Middle frontal gyrus (tissue), 1 donor: ENCODE results near the gene IL1R2.
"Not testable (repeated sequence)": the region's sequence is repeated elsewhere in the genome, so short reads cannot be mapped to it uniquely, and the experiment has no call there.

ENCODE experiments used
- DNase-seq: peaks from one replicate; pipeline ENCODE4 v3.0.0-alpha.2; 2015; ENCODE audit warnings: low spot score; ENCODE audit errors: extremely low spot score

IL1R2 gene

DNA sequence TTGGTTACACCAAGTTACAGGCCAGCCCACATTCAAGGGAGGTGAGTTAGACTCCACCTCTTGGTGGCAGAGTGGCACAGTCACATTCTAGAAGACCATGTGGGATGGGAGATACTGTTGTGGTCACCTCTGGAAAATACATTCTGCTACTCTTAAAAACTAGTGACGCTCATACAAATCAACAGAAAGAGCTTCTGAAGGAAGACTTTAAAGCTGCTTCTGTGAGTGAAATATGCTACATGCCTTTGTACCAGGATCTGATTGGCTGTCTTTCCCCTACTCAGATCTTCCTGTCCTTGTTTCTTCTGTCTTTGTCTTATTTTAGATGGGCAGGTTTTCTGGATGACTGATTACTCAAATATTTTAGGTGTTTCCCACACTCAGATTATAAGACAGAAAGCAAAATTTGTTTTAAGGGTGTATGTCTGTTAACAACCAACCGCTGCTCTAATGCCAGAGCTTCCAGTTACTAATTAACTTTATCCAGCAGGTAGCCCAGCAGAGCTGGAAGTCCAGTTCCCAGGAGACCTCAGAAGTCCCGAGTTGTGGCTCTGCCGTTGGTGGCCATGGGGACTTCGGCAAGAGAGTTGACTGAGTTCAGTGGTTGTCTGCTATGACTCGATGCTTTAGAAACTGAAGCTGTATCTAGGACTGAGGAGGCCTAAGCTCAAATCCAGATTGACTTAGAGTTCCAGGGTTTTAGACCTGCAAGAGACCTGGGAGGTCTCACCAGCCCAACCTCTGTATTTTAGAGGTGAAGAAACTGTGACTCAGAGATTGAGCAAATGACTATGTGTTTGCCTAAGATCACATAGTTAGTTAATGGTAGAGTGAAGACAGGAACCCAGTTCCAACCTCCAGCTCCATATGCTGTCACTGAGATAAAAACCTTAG, 7.4 kb downstream of the IL1R2 start:
- DNase-seq: no peak

DNA sequence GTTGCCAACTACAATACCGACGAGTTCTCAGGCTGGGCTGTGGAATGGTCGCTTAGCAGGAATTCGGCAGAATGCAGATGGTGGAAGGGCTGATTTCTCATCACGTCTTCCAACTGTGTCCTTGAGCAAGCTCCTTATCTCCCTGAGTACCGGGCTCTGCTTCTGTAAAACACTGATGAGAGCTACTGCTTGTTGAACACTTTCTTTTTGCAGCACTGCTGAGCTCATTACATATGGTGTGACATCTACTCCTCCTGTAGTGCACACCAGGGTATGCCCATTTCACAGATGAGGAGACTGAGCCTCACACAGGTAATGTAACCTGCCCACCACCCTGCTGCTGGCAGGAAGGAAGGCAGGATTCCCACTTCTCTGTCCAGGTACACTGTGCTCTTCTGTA, 8.3 kb downstream of the IL1R2 start:
- no peak for DNase-seq

DNA sequence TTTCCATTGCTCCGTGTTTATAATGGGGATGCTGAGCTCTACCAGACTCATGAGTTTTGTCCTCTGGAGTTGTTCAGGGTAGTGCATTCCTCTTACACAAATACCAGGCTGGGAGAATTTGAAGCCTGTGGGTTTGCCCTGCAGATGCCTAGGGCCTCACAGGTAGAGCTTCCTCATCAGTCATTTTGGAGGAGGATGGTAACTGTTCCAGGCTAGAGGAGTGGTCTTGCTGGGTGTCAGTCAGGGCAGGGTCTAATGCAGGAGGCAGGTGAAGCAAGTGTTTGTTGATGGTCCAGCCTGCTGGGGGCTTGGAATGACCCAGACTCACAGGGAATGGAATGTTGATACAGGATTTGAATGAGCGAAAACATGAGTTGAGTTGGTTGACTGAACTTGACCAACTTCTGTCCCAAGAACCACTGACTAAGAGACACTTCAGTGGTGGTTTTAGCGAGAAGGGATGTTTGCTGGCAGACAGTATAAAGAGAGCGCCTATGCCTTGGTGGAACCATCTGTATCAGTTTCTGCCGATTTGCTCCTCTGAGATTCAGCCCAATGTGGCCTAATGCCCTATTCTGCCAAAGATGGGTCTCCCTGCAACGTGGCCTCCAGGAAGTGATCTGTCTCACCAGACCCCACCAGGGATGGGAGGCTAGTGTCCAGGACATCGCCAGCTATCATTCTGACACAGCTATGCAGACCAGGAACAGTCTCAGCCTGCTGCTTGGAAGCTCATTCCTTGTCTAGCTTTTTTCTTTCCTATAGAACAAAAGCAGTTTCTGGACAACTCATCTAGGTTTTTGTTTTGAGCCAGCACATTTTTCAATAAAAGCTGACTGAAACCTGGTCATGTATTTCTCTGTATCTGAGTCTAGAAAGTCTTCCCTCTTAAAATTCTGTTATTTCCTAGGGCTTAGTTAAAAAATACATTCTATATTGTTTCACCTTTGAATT, 9.3 kb downstream of the IL1R2 start:
- no peak for DNase-seq

GRCh38 chr2:102001767-102002142, 10.0 kb downstream of the IL1R2 start:
- DNase-seq: no peak

GRCh38 chr2:102002228-102002627, 10.5 kb downstream of the IL1R2 start:
- DNase-seq: no peak

DNA sequence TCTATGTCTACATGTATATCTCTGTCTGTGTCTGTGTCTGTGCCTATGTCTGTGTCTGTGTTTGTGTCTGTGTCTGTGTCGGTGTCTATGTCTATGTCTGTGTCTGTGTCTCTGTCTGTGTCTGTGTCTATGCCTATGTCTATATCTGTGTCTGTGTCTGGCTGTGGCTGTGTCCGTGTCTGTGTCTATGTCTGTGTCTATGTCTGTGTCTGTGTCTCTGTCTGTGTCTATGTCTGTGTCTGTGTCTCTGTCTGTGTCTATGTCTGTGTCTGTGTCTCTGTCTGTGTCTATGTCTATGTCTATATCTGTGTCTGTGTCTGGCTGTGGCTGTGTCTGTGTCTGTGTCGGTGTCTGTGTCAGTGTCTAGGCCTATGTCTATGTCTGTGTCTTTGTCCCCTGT, 11.1 kb downstream of the IL1R2 start:
- DNase-seq: not testable (repeated sequence)

DNA sequence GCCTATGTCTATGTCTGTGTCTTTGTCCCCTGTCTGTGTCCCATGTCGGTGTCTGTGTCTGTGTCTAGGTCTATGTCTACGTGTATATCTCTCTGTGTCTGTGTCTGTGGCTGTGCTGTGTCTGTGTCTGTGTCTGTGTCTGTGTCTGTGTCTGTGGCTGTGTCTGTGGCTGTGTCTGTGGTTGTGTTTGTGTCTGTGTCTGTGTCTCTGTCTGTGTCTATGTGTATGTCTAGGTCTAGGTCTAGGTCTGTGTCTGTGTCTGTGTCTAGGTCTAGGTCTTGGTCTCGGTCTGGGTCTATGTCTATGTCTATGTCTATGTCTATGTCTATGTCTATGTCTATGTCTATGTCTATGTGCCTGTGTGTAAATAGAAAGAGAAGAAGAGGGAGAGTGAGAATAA, 11.9 kb downstream of the IL1R2 start:
- DNase-seq: no peak

DNA sequence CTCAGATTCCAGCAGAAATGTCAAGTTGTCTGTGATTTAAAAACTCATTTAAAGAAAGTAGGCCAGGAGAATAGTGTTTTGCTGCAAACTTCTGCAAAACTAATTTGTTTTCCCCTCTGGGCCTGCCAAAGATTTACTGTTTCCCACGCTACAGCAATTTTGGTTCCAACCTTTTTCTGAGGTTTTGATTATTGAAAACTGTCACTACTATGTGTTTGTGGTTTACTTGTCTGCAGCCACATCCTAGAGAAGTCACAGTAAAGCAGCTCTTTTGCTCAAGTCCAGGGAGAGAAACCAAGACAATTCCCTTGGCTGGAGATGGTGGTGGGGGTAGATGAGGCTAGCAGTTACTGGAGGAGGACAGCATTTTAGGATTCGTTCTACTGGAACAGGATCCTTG, 12.8 kb downstream of the IL1R2 start:
- DNase-seq: no peak

DNA sequence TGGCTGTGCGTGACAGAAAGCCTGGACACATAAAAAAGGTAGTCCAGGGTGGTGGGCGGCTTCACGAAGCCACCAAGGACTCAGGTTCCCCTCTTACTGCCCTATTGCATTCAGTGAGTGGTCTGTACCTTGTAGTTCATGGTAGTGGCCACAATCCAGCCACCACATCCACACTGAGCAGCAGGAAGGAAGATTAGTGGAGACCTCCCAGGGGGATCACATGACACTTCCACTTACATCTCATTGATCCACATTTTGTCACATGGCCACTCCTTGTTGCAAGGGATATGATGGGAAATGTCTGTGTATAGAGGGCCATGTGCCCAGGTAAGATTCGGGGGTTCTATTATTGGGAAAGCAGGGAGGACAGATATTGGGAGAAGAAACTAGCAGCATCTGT, 13.7 kb downstream of the IL1R2 start:
- no peak for DNase-seq

GRCh38 chr2:102005989-102006885, 14.5 kb downstream of the IL1R2 start:
- DNase-seq: no peak

GRCh38 chr2:102006886-102007278, 15.1 kb downstream of the IL1R2 start:
- DNase-seq: no peak

DNA sequence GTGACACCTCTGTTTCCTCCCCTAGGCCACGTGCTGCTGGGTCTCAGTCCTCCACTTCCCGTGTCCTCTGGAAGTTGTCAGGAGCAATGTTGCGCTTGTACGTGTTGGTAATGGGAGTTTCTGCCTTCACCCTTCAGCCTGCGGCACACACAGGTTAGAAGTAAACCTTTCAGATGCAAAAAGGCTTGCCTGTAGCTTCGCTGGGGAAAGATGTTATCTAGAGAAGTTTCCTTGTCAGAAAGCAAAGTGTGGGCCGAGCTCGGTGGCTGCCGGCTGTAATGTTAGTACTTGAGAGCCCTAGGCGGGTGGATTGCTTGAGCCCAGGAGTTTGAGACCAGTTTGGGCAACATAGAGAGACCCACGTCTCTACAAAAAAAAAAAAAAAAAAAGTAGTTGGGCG, 16.7 kb downstream of the IL1R2 start:
- no peak for DNase-seq

GRCh38 chr2:102009557-102009956, 17.8 kb downstream of the IL1R2 start:
- DNase-seq: no peak

- DNase-seq: no peak
These were observed 19.1 kb downstream of the IL1R2 start for GRCh38 chr2:102010902-102011301.

GRCh38 chr2:102012061-102012614, 20.4 kb downstream of the IL1R2 start:
- DNase-seq: no peak

DNA sequence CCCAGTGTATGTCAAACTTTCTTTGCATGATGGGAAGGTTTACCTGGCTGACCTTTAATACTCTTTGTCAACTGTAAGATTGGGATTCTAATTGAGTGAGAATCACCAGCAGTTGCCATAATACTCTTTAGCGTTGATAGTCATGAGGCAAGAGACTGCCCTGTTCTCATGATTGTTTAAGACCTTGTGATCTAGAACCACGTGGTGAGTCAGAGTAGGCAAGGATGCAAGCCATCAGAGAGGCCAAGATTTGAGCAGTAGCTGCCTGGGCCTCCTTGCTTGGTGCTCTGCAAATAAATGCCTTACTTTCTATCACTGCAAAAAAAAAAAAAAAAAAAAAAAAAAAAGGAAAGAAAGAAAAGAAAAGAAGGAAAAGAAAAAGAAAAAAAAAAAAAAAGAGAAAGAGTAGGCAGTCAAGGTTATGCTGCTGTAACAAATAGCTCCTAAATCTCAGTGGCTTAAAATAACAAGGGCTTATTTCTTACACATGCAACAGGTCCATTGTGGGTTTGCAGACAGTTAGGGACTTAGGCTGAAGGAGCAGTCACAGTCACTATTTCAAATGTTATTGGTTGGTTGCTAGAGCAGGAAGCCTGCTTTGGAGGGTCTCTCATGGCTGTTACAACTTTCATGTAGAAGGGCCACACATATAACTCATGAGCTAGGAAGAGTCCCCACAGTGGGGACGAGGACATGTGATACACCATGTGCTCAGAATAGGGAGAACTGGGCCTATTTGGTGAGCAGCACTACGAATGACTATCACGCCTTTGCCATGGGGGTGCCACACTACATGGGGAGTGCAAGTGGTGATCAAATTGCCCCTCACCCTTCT, 21.7 kb downstream of the IL1R2 start:
- no peak for DNase-seq

GRCh38 chr2:102014041-102014345, 22.2 kb downstream of the IL1R2 start:
- no peak for DNase-seq

DNA sequence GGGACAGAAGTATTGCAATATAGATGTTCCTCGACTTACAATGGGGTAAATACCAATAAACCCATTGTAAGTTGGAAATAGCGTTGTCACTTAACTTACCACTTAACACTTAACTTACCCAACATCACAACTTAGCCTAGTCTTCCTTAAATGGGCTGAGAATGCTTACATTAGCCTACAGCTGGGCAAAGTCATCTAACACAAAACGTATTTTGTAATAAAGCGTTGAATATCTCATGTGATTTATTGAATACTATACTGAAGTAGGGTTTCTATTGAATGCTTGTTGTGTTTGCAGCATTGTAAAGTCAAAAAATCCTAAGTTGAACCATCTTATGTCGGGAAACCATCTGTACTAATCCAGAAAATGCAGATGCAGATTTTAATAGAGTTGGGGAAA, 23.6 kb downstream of the IL1R2 start:
- no peak for DNase-seq

DNA sequence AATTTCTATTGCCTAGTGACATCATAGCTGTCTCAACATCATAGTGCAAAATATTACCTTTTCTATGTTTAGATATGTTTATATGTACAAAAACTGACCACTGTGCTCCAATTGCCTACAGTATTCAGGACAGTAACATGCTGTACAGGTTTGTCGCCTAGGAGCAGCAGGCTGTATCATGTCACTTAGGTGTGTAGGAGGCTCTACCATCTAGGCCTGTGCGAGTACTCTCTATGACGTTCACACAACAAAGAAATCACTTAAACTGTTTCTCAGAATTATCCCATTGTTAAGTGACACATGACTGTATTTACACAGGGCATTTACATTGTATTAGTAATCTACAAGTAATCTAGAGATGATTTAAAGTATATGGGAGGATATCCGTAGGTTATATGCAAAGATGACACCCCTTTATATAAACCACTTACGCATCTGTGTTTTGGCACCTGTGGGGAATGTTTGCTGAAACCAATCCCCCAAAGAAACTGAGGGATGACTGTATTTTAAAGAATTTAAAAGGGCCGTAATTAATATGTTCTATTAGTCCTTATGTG, 24.7 kb downstream of the IL1R2 start:
- DNase-seq: no peak
